OCI-LY1 (cell line): ENCODE measurements around the gene MX1.

Source experiments
- H2AFZ ChIP-seq: fragments of 200-600 bp; sonication (generic), shearing (Covaris generic); 2 replicates; pipeline ENCODE4 v1.6.0; 2014; ENCODE audit warnings: antibody characterized with exemption, mild to moderate bottlenecking, low read length
- H3F3A ChIP-seq: fragments of 200-600 bp; sonication (generic), shearing (Covaris generic); 2 replicates; pipeline ENCODE4 v1.6.0; 2014; ENCODE audit warnings: mild to moderate bottlenecking, antibody characterized with exemption, low read length, moderate library complexity; ENCODE audit not compliant: insufficient read depth
- H3K27ac ChIP-seq: fragments of 200-600 bp; sonication (generic); 2 replicates; pipeline ENCODE4 v1.5.1; 2014; ENCODE audit warnings: low read length, mixed run types, mild to moderate bottlenecking, low read depth; ENCODE audit not compliant: poor library complexity, severe bottlenecking
- H3K27me3 ChIP-seq: fragments of 200-600 bp; sonication (generic); 2 replicates; pipeline ENCODE4 v1.6.0; 2014; ENCODE audit warnings: antibody characterized with exemption, mild to moderate bottlenecking, low read length, moderate library complexity; ENCODE audit not compliant: insufficient read depth
- H3K36me3 ChIP-seq: fragments of 200-600 bp; sonication (generic); 2 replicates; pipeline ENCODE4 v1.6.1; 2014; ENCODE audit warnings: mild to moderate bottlenecking, antibody characterized with exemption, low read length, moderate library complexity, mixed read lengths; ENCODE audit not compliant: insufficient read depth
- H3K4me1 ChIP-seq: fragments of 200-600 bp; sonication (generic); 2 replicates; pipeline ENCODE4 v1.5.1; 2014; ENCODE audit warnings: mild to moderate bottlenecking, low read length, moderate library complexity; ENCODE audit not compliant: insufficient read depth, severe bottlenecking
- H3K4me2 ChIP-seq: fragments of 200-600 bp; sonication (generic), shearing (Covaris generic); 2 replicates; pipeline ENCODE4 v1.6.1; 2014; ENCODE audit warnings: low read length
- H3K4me3 ChIP-seq: fragments of 200-600 bp; sonication (generic); 2 replicates; pipeline ENCODE4 v1.5.1; 2014; ENCODE audit warnings: low read length, low read depth, mild to moderate bottlenecking, mixed read lengths; ENCODE audit not compliant: poor library complexity, severe bottlenecking
- H3K79me2 ChIP-seq: fragments of 200-600 bp; shearing (Covaris generic); 2 replicates; pipeline ENCODE4 v1.6.1; 2016; ENCODE audit warnings: mixed run types, low read length, mixed read lengths; ENCODE audit not compliant: insufficient read depth
- H3K9ac ChIP-seq: fragments of 200-600 bp; sonication (generic), shearing (Covaris generic); 2 replicates; pipeline ENCODE4 v1.6.1; 2014; ENCODE audit warnings: mild to moderate bottlenecking, low read length, mixed read lengths
- H3K9me2 ChIP-seq: fragments of 200-600 bp; sonication (generic), shearing (Covaris generic); 2 replicates; pipeline ENCODE4 v1.6.1; 2014; ENCODE audit warnings: low read depth, mild to moderate bottlenecking, low read length, mixed read lengths
- H3K9me3 ChIP-seq: fragments of 200-600 bp; shearing (Covaris generic); 2 replicates; pipeline ENCODE4 v1.6.1; 2014; ENCODE audit warnings: low read length, mixed read lengths
- H4K20me1 ChIP-seq: fragments of 200-600 bp; sonication (generic), shearing (Covaris generic); 2 replicates; pipeline ENCODE4 v1.6.0; 2016; ENCODE audit warnings: mild to moderate bottlenecking, low read length; ENCODE audit not compliant: insufficient read depth
- EZH2 ChIP-seq: fragments of 200-600 bp; sonication (generic), shearing (Covaris generic); IDR thresholded peaks from 2 replicates; pipeline ENCODE4 v1.8.0; 2017; ENCODE audit warnings: borderline replicate concordance, mixed run types, mild to moderate bottlenecking, antibody characterized with exemption, low read length, moderate library complexity, mixed read lengths
- TF ChIP-seq, protein P1 (sequence below): fragments of 200-600 bp; sonication (generic), shearing (Covaris generic); IDR thresholded peaks from 2 replicates; pipeline ENCODE4 v1.5.1; 2017; ENCODE audit warnings: mild to moderate bottlenecking, antibody characterized with exemption, low read length, moderate library complexity, mixed read lengths

MX1 gene

DNA sequence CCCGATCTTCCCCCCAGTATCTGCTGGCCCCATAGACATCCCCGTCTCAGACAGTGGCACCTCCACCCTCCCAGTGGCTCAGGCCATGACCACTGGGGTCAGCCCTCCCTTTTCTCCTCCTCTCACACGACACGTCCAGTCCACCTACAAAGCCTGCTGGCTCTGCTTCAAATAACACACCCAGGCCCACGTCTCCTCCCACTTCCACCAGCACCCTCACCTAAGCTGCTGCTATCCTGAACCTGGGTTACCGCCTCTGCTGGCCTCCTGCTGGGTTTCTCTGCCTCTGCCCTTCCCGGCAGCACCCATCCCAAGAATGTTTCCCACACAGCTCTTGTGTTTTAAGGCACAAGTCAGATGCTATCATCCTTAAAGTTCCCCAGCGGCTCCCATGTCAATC, 38.2 kb upstream of the MX1 start:
- H3K27ac ChIP-seq, result no peak overlapping the region
- H3K9ac ChIP-seq, result no peak overlapping the region
- H3K9me3 ChIP-seq, result no peaks in the 10 kb centered on the region
- H3K79me2 ChIP-seq, result no peaks in the 10 kb centered on the region
- H3K27me3 ChIP-seq, result no peaks in the 10 kb centered on the region
- H3K4me1 ChIP-seq, result no peaks in the 10 kb centered on the region
- H3K4me3 ChIP-seq, result no peak overlapping the region
- H3K9me2 ChIP-seq, result no peaks in the 10 kb centered on the region
- peaks cover 87% of the 10 kb centered on the region for H3K36me3 ChIP-seq
- no peaks in the 10 kb centered on the region for H3F3A ChIP-seq
- no peak overlapping the region for H3K4me2 ChIP-seq
- TF ChIP-seq EZH2, result no peak
- TF ChIP-seq, protein P1, sequence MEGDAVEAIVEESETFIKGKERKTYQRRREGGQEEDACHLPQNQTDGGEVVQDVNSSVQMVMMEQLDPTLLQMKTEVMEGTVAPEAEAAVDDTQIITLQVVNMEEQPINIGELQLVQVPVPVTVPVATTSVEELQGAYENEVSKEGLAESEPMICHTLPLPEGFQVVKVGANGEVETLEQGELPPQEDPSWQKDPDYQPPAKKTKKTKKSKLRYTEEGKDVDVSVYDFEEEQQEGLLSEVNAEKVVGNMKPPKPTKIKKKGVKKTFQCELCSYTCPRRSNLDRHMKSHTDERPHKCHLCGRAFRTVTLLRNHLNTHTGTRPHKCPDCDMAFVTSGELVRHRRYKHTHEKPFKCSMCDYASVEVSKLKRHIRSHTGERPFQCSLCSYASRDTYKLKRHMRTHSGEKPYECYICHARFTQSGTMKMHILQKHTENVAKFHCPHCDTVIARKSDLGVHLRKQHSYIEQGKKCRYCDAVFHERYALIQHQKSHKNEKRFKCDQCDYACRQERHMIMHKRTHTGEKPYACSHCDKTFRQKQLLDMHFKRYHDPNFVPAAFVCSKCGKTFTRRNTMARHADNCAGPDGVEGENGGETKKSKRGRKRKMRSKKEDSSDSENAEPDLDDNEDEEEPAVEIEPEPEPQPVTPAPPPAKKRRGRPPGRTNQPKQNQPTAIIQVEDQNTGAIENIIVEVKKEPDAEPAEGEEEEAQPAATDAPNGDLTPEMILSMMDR, result no peak
- no peaks in the 10 kb centered on the region for H4K20me1 ChIP-seq
- H2AFZ ChIP-seq, result no peak overlapping the region

DNA sequence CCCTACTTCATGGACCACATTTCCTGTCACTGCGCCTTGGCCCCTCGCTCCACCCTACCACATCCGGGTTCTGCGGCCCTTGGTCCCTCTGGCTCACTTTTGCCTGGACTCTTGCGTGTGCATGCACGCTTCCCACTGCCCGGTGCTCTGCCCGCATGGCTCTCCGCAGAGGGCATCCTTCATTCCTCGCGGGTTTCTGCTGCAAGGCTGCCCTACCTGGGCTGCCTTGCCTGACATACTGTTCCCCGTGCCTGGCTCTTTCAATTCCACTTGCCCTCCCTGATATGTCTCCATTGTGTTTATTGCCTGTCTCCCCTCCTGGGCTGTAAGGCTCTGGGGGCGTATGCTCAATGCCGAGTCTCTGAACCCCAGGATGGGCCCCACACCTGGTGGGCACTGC, 37.8 kb upstream of the MX1 start:
- Histone ChIP-seq H3F3A (no peaks in the 10 kb centered on the region), H2AFZ (no peak overlapping the region), H3K36me3 (peaks cover 83% of the 10 kb centered on the region), H3K9ac (no peak overlapping the region), H3K4me1 (no peaks in the 10 kb centered on the region), H3K4me3 (no peak overlapping the region), H3K4me2 (no peak overlapping the region), H4K20me1 (no peaks in the 10 kb centered on the region), H3K27ac (no peak overlapping the region), H3K27me3 (no peaks in the 10 kb centered on the region), H3K9me2 (no peaks in the 10 kb centered on the region), H3K79me2 (no peaks in the 10 kb centered on the region), H3K9me3 (no peaks in the 10 kb centered on the region)
- TF ChIP-seq, protein P1, result no peak
- no peak for TF ChIP-seq EZH2

- Histone ChIP-seq H3K36me3 (peaks cover 73% of the 10 kb centered on the region), H3K4me1 (no peaks in the 10 kb centered on the region), H3K27ac (no peak overlapping the region)
These were observed 35.9 kb upstream of the MX1 start for GRCh38 chr21:41390043-41390639.

More at GRCh38 chr21:41390043-41390639, 35.9 kb upstream of the MX1 start:
- TF ChIP-seq EZH2, result no peak
- TF ChIP-seq, protein P1, result no peak
- Histone ChIP-seq H3K4me2 (no peak overlapping the region), H3K9me2 (no peaks in the 10 kb centered on the region), H3K79me2 (no peaks in the 10 kb centered on the region), H3K9me3 (no peaks in the 10 kb centered on the region), H3K27me3 (no peaks in the 10 kb centered on the region), H3F3A (no peaks in the 10 kb centered on the region), H4K20me1 (no peaks in the 10 kb centered on the region), H2AFZ (no peak overlapping the region), H3K9ac (no peak overlapping the region), H3K4me3 (no peak overlapping the region)
